Upper lobe of right lung (tissue), 1 donor: ENCODE results near the gene TIPRL. TPM values are rescaled to one million over a fixed set of nuclear protein-coding genes. Genes with fewer than 3 reads are reported as not detected.

Experiments
- ATAC-seq: fragments of 200-7000 bp; cut with Tn5 transposase; one replicate; pipeline ENCODE4 v1.9.1; 2020; ENCODE audit warnings: mild to moderate bottlenecking, moderate library complexity
- DNase-seq: peaks from one replicate; pipeline ENCODE4 v3.0.0-alpha.2; 2020
- H3K27ac ChIP-seq: fragments of 200-600 bp; one replicate; pipeline ENCODE4 v1.8.0; 2022
- H3K27me3 ChIP-seq: fragments of 200-600 bp; one replicate; pipeline ENCODE4 v1.8.0; 2022; ENCODE audit warnings: mild to moderate bottlenecking
- H3K36me3 ChIP-seq: fragments of 200-600 bp; one replicate; pipeline ENCODE4 v1.8.0; 2022
- H3K4me1 ChIP-seq: fragments of 200-600 bp; one replicate; pipeline ENCODE4 v1.8.0; 2022
- H3K4me3 ChIP-seq: fragments of 200-600 bp; one replicate; pipeline ENCODE4 v1.8.0; 2022; ENCODE audit warnings: mild to moderate bottlenecking
- H3K9me3 ChIP-seq: fragments of 200-600 bp; one replicate; pipeline ENCODE4 v1.8.0; 2022
- CTCF ChIP-seq: fragments of 200-600 bp; IDR thresholded peaks from one replicate; pipeline ENCODE4 v1.8.0; 2022; ENCODE audit warnings: antibody characterized with exemption
- intact Hi-C: fragments of 100-400 bp; cut with DNase I; formaldehyde crosslinking; loops from one replicate; pipeline ENCODE4 v1.11.0; 2022
- total RNA-seq: library from RNA; stranded (reverse); fragmentation: NEBNext Ultra II Directional; extraction: Animal tissue kit (Norgen Biotek cat#: 25700); gene quantifications from one replicate; pipeline ENCODE4 v1.2.1, GENCODE V29; 2021
- donor health status: DM: no; HTN: yes; CAD: no; lungs with severe emphysema.

The TIPRL gene
- total RNA-seq, 1 donor from 2014 or later: 26.9 TPM

DNA sequence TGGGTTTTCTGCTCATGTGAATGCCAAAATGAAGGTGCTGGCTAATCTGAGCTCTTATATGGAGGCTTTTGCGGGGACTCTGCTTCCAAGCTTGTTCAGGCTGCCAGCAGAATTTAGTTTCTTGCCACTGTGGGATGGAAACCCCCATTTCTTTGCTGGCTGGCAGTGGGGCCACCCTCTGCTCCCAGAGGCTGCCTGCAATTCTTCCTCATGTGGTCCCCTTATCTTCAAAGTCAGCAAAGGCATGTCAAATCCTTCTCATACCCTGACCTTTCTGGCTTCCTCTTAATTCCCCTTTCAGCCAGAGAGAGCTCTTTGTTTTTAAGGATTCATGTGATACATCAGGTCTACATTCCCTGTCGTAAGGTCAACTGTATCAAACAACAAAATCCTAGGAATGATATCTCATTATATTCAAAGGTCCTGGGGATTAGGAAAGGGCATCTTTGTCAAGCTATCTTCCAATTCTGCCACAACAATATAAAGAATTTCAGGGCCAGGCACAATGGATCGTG, 36.8 kb upstream of the TIPRL start:
- Histone ChIP-seq H3K4me1 (no peaks in the 10 kb centered on the region), H3K9me3 (no peaks in the 10 kb centered on the region), H3K36me3 (no peaks in the 10 kb centered on the region), H3K4me3 (no peak overlapping the region), H3K27ac (no peak overlapping the region), H3K27me3 (no peaks in the 10 kb centered on the region)
- DNase-seq: no peak
- no peak for ATAC-seq
- intact Hi-C loops: no loop called here
- TF ChIP-seq CTCF: no peak

GRCh38 chr1:168145184-168146159, 33.3 kb upstream of the TIPRL start:
- intact Hi-C loops: no loop called here
- H3K4me3 ChIP-seq: no peak overlapping the region
- peak; percentile 93 for TF ChIP-seq CTCF
- H3K27me3 ChIP-seq: no peaks in the 10 kb centered on the region
- no peak overlapping the region for H3K27ac ChIP-seq
- no peaks in the 10 kb centered on the region for H3K36me3 ChIP-seq
- H3K4me1 ChIP-seq: no peaks in the 10 kb centered on the region
- DNase-seq (peak; percentile 92), ATAC-seq (peak; percentile 100)
- H3K9me3 ChIP-seq: no peaks in the 10 kb centered on the region

DNA sequence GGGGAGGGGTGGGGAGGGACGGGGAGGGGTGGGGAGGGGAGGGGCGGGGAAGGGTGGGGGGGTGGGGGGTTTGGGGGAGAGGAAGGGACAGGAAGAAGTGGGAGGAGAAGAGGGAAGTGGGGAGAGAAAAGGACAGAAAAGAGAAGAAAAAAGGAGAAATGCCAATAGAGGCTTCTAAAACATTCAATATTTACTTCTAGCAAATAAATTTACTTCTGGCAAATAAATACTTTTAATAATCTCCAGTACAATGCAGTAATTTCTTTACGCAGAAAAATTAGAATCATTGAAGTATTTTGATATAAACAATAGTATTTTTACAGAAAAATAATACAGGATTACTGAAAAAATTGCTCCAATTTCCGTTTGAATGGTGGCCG, 32.6 kb upstream of the TIPRL start:
- H3K4me3 ChIP-seq: no peak overlapping the region
- no peaks in the 10 kb centered on the region for H3K9me3 ChIP-seq
- H3K4me1 ChIP-seq: no peaks in the 10 kb centered on the region
- H3K36me3 ChIP-seq: no peaks in the 10 kb centered on the region
- DNase-seq: no peak
- no peaks in the 10 kb centered on the region for H3K27me3 ChIP-seq
- H3K27ac ChIP-seq: no peak overlapping the region
- no peak for TF ChIP-seq CTCF
- peak; percentile 7 for ATAC-seq
- intact Hi-C loops: no loop called here

- no peaks in the 10 kb centered on the region for H3K36me3 ChIP-seq
Observed at GRCh38 chr1:168146626-168147025, 32.1 kb upstream of the TIPRL start.

DNA sequence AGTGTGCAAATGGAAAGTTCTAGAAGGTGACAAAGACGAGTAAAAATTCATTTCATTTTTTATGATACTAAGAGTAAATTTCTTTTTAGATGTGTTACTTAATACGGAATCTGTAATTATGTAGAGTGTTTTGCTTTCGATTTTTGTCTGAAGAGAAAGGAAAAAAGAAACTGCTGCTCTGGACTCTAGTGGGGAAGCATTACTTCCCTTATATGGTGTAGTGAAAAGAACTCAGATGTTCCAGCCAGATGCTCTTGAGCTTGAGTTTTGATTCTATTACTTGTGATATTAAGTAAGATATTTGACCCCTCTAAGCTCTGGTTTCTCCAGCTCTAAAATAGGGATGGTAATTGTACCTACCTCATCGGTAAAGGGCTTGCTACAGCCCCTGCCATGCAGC, 29.8 kb upstream of the TIPRL start:
- H3K27ac ChIP-seq: peak overlapping the region; percentile 32
- H3K36me3 ChIP-seq: no peaks in the 10 kb centered on the region
- TF ChIP-seq CTCF: no peak
- H3K27me3 ChIP-seq: no peaks in the 10 kb centered on the region
- no peaks in the 10 kb centered on the region for H3K9me3 ChIP-seq
- intact Hi-C loops: no loop called here
- DNase-seq: no peak
- H3K4me3 ChIP-seq: no peak overlapping the region
- ATAC-seq: peak; percentile 29
- H3K4me1 ChIP-seq: no peaks in the 10 kb centered on the region

More at GRCh38 chr1:168146626-168147025, 32.1 kb upstream of the TIPRL start:
- Histone ChIP-seq H3K27ac (no peak overlapping the region), H3K27me3 (no peaks in the 10 kb centered on the region), H3K4me1 (no peaks in the 10 kb centered on the region), H3K9me3 (no peaks in the 10 kb centered on the region), H3K4me3 (no peak overlapping the region)
- no peak for ATAC-seq
- TF ChIP-seq CTCF: no peak
- no peak for DNase-seq
- intact Hi-C loops: no loop called here
